NCI-H187 (cell line): Measurements from ENCODE around the gene APPBP2.
"Not testable (repeated sequence)": the region's sequence is repeated elsewhere in the genome, so short reads cannot be mapped to it uniquely, and the experiment has no call there.

Source experiments
- DNase-seq, 2 experiments: peaks; one replicate each; lab custom pipeline; 2025; lab: John Stamatoyannopoulos, UW

APPBP2 gene

GRCh38 chr17:60534010-60534555 lies 8.0 kb upstream of the APPBP2 start:
- no peak for DNase-seq

GRCh38 chr17:60529806-60530205 lies 3.8 kb upstream of the APPBP2 start:
- DNase-seq = no peak

GRCh38 chr17:60528828-60529227 lies 2.8 kb upstream of the APPBP2 start:
- DNase-seq = no peak

- no peak for DNase-seq
Observed at GRCh38 chr17:60527701-60528100, 1.7 kb upstream of the APPBP2 start.

GRCh38 chr17:60526726-60527125 lies 684 bp upstream of the APPBP2 start:
- no peak for DNase-seq

- DNase-seq = no peak
Observed at GRCh38 chr17:60525328-60525684, 736 bp downstream of the APPBP2 start.

DNA sequence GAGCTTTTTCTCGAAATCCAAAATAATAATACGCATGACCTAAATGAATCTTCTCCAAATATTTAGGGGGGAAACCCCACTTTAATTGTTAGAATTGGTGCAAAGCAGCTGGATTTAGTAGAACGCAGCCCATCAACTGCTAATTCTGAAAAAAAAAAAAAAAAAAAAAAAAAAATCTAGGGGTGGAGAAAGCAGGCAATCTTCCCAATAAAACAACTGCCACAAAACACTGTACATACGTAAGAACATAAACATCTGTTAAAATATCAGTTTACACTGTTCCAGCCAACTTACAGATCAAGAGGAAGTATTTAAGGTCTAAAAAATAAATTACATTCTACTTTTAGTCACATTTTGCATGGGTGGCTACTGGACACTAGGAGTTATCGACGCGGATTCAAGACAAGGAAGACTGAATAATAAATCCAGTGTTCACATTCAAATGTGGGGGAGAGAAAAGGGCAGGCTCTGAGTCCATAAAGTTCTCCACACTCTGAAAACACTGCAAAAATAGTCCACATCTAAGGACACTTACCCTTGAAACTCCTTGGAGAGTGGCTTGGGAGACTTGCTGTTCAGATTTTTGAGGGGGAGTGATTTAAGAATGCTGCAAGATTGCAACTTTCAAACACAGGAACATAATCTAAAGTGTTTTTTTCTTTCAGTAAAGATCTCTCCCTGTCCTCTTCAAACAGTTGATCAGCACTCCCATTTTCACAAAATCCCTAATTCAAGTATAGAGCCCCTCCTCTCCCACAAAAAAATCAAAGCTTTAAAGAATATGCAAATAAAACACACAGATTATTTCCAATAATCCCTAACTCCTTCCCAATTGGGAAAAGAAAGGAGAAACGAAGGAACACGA lies 1.3 kb downstream of the APPBP2 start:
- DNase-seq = no peak

DNA sequence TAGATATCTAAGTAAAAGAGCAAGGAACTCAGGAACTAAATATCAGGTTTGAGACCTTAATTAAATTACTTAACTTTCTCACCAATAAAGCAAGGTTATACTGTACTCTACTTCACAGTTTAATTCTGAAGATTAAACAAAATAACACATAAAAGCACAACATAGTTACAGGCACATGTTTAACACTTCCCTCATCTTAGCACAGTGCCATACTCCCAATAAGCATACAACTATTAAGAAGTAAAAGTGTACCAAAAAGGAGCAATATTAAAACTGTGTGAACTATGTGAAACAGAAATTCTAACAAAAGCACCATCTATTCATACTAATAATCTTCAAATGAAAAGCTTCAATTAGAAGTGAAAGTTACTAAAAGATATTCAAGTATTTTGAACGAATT lies 2.2 kb downstream of the APPBP2 start:
- DNase-seq = no peak

GRCh38 chr17:60522889-60523626 lies 3.0 kb downstream of the APPBP2 start:
- no peak for DNase-seq

- no peak for DNase-seq
Observed at GRCh38 chr17:60519795-60520194, 6.2 kb downstream of the APPBP2 start.

GRCh38 chr17:60515683-60516082 lies 10.4 kb downstream of the APPBP2 start:
- DNase-seq = not testable (repeated sequence)

- DNase-seq = not testable (repeated sequence)
Observed at GRCh38 chr17:60515199-60515598, 10.8 kb downstream of the APPBP2 start.

DNA sequence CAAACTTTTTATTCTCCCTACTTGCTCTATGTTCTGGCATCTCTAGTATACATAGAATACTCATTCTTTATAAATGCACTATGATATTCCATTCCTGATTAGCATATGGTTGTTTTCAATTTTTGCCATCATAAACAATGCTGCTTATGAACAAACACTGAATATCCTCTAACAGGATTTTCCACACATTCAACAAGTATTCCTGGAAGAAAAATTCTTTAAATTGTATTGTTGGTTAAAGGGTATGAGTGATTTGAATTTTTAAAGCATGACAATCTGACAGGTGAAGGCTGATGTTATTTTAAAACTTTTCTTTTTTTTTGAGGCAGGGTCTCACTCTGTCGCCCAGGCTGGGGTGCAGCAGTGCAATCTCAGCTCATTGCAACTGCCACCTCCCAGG lies 11.5 kb downstream of the APPBP2 start:
- no peak for DNase-seq

DNA sequence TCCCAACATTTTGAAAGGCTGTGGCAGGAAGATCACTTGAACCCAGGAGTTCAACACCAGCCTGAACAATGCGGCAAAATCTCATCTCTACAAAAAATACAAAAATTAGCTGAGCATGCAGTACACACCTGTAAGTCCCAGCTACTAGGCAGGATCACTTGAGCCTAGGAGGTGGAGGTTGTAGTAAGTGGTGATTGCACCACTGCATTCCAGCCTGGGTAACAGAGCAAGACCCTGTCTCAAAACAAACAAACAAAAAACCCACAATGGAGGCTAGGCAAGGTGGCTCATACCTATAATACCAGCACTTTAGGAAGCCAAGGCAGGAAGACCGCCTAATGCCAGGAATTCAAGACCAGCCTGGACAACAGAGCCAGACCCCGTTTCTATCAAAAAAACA lies 12.0 kb downstream of the APPBP2 start:
- DNase-seq = no peak

- DNase-seq = no peak
Observed at GRCh38 chr17:60513014-60513413, 13.0 kb downstream of the APPBP2 start.

GRCh38 chr17:60510723-60511122 lies 15.3 kb downstream of the APPBP2 start:
- DNase-seq = no peak

DNA sequence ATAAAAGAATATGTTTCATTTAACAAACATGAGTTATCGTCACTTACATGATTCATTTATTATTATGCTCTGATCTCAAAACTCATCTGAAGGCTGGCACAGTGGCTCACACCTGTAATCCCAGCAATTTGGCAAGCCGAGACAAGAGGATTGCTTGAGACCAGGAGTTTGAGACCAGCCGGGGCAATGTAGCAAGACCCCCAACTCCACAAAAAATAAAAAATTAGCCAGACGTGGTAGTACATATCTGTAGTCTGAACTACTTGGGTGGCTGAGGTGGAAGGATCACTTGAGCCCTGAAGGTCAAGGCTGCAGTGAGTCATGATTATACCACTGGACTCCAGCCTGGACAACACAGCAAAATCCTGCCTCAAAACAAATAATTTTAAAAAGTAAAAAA lies 16.0 kb downstream of the APPBP2 start:
- no peak for DNase-seq

DNA sequence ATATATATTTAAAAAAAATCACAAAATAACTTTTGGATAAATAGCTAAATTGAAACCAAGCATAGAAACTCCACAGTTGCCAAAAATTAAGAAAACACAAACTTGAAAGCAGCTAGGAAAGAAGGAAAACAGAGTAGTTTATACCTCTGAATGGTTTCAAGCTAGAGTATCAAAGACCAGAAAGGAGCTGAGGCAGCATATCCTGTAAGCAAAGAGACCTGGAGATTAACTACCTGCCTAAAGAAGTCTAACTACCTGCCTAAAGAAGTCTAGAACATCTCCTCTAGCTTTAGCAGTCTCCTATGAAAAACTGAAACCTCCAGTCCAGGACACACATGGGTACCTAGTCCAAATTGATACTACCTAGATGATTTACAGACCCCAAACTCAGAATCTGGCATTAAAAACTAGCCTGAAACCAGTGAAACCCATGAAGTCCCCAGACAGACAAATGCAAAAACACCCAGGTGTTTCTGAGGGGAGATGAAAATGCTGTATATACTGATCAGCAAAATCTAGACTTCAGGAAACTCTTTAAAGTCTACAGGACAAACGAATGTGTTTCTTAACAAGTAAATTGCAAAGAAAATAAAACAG lies 17.6 kb downstream of the APPBP2 start:
- DNase-seq = no peak

DNA sequence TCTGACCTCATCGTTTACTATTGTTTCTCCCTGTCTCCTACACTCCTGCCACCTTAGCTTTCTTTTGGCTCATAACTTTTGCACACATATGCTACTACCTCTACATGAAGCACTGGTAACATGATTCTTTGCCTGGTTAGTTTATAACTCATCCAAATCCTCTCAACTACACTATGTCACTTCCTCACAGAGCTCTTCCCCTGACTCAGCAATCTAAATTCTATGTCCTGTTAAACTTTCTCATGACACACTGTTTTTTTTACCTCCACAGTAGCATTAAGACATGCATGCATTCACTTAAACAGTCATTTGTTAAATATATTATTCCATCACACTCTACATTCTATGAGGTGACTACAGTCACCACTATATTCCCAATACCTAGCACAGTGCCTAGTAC lies 19.7 kb downstream of the APPBP2 start:
- no peak for DNase-seq

DNA sequence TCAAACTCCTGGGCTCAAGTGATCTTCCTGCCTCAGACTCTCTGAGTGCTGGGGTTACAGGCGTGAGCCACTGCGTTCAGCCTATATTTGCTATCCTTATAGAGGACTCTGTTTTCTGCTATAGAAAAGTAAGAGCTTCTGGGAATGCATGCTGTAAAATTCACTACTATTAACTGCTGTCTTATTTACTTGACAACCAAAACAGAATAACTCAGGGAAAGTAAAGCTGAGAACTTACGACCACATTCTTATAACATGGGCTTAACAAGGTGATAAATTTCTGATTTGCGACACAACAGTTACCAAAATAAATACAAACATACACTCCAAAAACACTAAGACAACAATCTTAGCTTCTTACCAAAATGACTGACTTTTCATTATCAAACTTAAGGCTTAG lies 23.9 kb downstream of the APPBP2 start:
- no peak for DNase-seq

DNA sequence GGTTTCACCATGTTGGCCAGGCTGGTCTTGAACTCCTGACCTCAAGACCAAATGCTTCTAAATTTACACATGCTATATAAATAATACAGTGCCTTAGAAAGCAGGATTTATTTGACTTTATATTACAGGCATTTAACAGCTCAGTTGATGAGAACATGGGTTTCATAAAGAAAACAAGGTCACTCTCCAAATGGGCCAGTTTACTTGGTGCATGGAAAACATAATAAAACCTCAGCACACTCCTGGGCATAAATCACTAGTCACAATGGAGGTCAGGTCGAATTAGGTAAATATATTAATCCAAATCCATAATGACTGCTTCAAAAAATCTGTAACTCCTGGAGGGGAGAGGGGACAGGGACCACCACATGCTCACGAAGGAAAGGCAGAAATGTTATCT lies 24.5 kb downstream of the APPBP2 start:
- DNase-seq = no peak

DNA sequence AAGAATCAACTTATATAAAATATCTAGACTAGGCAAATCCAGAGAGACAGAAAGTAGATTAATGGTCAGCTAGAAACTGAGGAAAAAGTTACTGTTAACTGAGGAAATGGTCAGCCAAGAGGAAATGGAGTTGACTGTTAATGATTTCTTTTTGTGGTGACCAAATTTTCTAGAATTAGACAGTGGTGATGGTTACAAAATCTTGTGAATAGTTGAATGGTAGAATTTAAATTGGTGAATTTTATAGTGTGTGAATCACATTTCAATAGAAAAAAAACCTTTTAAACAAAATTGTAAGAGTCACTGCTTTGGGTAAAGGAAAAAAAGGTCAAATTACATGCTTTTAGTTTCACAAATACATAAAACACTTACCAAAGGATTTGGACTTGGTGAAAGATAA lies 30.0 kb downstream of the APPBP2 start:
- no peak for DNase-seq

DNA sequence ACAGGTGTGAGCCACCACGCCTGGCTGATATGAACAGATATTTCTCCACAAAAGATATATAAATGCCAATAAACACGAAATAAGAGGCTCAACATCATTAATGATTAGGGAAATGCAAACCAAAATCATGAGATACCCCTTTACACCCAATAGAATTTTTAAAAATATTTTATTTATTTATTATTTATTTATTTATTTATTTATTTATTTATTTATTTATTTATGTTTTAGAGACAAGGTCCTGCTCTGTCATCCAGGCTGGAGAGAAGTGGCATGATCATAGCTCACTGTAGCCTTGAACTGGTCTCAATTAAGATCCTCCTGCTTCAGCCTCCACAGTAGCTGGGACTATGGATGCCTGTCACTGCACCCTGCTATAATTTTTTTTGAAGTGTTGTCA lies 30.8 kb downstream of the APPBP2 start:
- DNase-seq = no peak
